Astrocyte of the spinal cord (primary cell): Measurements from ENCODE around the gene LIPA.

ENCODE experiments used
- DNase-seq: peaks from one replicate; pipeline ENCODE4 v3.0.0; 2011; ENCODE audit warnings: low read depth, low spot score
- H3K4me3 ChIP-seq: 2 replicates; pipeline ENCODE4 v1.5.1; 2011; ENCODE audit warnings: low read depth, mild to moderate bottlenecking, low read length, moderate library complexity
- CTCF ChIP-seq: IDR thresholded peaks from 2 replicates; pipeline ENCODE4 v1.5.1; 2012; ENCODE audit warnings: low read depth, mild to moderate bottlenecking, low read length, inconsistent platforms
- in situ Hi-C: cut with HindIII; loops from 2 replicates; pipeline ENCODE4 v1.10.0; 2017; ENCODE audit warnings: low sequenced_read_pairs

The LIPA gene

GRCh38 chr10:89273680-89274079 is 22.1 kb upstream of the LIPA start:
- H3K4me3 ChIP-seq: no peak overlapping the region
- in situ Hi-C loops: no loop called here
- no peak for TF ChIP-seq CTCF
- no peak for DNase-seq

GRCh38 chr10:89271532-89271931 is 20.0 kb upstream of the LIPA start:
- in situ Hi-C loops: no loop called here
- no peak for TF ChIP-seq CTCF
- H3K4me3 ChIP-seq: no peak overlapping the region
- no peak for DNase-seq

GRCh38 chr10:89270153-89270483 is 18.5 kb upstream of the LIPA start:
- no peak for TF ChIP-seq CTCF
- in situ Hi-C loops: no loop called here
- no peak for DNase-seq
- no peak overlapping the region for H3K4me3 ChIP-seq

- no peak for TF ChIP-seq CTCF
- DNase-seq: no peak
- in situ Hi-C loops: no loop called here
- no peak overlapping the region for H3K4me3 ChIP-seq
Observed at GRCh38 chr10:89269433-89270152, 18.0 kb upstream of the LIPA start.

GRCh38 chr10:89266721-89267453 is 15.3 kb upstream of the LIPA start:
- DNase-seq: no peak
- no peak overlapping the region for H3K4me3 ChIP-seq
- in situ Hi-C loops: no loop called here
- TF ChIP-seq CTCF: no peak

GRCh38 chr10:89263531-89263930 is 12.0 kb upstream of the LIPA start:
- in situ Hi-C loops: no loop called here
- no peak for DNase-seq
- no peak for TF ChIP-seq CTCF
- no peak overlapping the region for H3K4me3 ChIP-seq
